NCI-H2107 treated with DMSO at 0.1 percent for 48 hours (cell line): ENCODE measurements around the gene SYCE3.

Experiments
- DNase-seq: peaks from one replicate; lab custom pipeline; 2025; ENCODE audit not compliant: unreplicated experiment; lab: John Stamatoyannopoulos, UW

Gene SYCE3

GRCh38 chr22:50532824-50533796 lies 29.6 kb downstream of the SYCE3 start:
- DNase-seq: no peak

GRCh38 chr22:50531962-50532674 lies 30.6 kb downstream of the SYCE3 start:
- DNase-seq: no peak

- no peak for DNase-seq
These were observed 31.2 kb downstream of the SYCE3 start for GRCh38 chr22:50531546-50531961.

DNA sequence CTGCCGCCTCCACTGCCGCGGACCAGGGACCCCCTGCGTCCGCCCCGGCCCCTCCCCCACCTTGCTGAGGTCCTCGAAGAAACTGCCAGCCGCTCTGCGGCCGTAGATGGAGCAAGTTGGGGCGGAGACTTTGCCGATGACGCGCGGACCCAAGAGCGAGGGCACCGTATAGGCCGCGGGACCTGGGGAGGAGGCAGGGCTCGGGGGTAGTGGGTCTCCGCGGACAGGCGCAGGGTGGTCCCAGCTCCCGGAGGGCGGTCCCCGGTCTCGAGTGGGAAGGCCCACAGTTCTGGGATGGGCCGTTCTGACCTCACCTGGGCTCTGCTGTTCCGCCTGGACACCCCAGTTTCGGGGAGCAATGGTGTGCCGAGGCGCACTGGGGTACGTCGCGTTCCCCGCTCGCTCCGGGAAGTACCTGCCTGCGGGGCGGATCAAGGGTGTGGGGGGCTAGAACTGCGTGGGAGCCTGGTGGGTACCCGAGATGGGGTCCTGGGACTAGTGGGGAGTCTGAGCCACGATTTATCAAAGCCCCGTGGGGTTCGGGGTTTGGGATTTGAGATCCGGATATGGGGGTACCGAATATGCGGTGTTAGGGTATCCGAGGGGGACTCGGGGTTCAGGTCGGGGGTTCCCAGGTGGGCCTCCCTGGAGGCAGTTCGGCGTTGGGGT lies 31.7 kb downstream of the SYCE3 start:
- no peak for DNase-seq

DNA sequence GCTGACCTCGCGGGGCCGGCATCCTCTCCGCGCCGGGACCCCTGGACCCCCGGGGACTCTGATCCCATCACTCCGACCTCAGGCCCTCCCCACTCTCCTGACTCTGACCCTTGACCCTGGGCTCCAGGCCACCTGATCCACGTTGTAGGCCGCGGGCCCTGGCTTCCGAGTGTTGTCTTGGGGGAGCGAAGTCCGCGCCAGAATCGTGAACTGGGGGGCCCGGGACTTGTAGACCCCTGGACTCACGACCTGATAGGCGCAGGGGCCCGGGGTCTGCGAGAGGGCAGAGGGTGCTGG lies 32.2 kb downstream of the SYCE3 start:
- no peak for DNase-seq

DNA sequence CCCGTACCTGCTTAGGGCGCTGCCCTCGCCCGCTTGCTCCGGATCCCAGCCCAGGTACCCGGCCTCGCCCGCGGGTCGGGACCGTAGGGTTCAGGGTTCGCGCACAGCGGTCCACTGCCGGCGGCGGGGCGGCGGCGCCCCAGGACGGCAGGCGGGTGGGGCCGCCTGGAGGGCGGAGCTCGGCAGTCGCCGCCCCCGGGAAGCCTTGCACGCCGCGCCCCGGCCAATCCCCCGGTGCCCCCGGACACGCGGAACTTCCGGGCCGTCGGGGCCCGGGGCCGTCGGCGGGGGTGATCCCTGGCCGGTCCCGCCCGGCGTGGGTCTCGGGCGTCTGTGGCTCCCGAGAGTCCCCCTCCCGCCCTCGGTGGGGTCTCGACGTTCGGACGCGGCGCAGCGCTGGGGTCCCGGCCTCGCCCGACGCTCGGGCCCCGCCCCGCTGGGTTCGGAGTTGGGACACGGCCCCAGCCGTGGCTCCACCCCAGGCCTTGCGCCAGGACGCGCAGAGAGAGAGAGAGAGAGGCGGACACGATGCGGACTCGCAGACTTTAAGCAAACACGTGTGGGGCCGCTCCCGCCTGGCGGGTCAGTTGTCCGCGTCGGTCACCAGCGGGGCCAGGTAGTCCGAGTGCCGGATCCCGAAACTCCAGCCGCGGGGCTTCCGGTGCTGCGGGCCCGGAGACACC lies 32.7 kb downstream of the SYCE3 start, which contains the start of gene TYMP:
Gene TYMP (minus strand): TSS at position 116 of the 683 bp plus-strand sequence. CDS start 303 bp downstream, outside the sequence.
- no peak for DNase-seq

GRCh38 chr22:50529416-50529896 lies 33.3 kb downstream of the SYCE3 start:
- no peak for DNase-seq

DNA sequence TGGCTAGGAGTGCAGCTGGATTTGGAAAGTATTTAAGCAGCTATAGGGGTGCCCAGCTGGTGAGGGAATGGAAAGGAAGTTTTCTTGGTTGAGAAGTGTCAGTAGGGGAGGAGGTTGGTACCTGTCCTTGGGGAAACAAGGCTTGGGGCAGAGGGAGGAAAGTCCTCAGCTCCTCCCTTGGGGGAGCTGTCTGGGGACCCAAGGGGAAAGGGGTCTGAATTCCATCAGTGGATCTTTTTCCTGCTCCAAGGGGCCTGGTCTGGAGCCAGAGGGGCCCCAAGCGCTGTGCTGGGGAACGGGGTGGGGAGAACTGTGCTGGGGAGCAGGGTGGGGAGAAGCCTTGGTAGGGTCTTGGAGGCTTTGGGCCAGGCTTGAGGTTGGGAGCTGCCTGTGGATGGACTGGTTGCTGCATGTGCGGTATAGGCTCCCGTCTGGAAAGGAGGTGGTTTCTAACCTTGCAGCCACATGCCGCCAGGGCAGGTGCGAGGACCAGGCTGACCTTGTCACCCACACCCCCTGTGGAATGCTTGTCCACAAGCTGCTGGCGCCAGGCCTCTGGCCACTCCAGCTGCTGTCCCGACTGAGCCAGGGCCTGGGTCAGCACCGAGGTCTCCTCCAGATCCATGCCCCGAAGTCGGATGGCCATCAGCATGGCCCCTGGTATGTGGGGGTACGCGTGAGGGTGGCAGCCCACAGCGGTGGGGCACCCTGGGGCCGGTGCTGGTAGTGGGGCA lies 33.9 kb downstream of the SYCE3 start:
- no peak for DNase-seq

DNA sequence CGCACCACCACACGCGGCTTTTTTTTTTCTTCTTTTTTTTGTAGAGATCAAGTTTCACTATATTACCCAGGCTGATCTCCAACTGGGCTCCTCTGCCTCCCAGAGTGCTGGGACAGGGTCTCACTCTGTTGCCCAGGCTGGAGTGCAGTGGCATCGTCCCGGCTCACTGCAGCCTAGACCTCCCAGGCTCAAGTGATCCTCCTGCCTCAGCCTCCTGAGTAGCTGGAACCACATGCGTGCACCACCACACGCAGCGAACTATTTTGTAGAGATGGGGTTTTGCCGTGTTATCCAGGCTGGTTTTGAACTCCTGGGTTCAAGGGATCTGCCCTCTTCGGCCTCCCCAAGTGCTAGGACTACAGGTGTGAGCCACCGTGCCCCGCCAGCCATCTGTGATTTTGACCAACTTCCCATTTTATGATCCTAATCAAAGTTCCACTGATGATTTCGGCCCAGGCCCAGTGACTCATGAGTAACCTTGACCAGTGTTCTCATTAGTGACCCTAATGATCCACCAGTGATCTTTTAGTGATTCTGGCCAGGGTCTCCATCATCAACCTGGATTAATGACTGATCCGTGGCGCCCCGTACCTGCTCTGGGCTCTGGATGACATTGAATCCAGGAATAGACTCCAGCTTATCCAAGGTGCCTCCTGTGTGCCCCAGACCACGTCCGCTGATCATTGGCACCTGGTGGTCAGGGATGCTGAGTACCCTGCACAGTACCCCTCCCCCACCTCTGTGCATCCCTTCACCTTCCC lies 34.6 kb downstream of the SYCE3 start:
- no peak for DNase-seq

DNA sequence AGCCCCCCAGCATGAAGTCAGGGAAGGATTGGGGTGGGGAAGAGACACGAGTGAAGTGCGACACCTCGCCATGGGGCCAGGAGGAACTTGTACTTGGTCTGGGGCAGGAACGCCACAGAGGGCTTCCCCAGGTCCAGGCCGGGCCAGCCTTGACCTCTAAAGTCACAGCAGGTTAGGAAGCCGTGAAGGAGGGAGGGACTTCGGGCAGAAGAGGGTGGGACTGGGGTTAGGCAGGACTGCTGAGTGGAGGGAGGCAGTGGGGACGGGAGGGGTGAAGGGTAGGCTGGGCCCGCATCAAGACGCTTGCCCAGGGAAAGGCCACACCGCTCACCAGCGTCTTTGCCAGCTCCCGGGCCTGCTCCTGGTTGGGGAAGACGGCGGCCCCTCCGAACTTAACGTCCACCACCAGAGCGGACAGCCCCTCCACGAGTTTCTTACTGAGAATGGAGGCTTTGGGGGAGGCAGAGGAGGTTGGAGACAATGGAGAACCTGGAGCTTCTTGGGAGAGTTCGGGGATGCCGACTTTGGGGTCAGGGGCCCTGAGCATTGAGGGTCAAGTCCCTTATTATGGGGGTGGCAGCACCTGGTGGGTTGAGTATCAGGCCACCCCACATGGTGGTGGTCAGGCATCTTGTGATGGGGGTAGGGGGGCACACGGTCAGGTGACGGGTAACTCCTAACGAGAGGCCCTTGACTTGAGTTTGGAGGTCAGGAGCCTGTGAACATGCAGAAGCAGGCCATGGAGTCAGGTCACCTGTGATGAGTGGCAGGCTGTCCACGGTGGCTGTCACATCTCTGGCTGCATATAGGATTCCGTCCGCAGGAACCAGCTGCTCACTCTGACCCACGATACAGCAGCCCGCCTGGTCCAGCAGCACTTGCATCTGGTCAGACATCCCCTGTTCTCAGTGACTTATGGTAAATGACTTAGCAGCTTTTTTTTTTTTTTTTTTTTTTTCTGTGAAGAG lies 35.6 kb downstream of the SYCE3 start:
- no peak for DNase-seq

DNA sequence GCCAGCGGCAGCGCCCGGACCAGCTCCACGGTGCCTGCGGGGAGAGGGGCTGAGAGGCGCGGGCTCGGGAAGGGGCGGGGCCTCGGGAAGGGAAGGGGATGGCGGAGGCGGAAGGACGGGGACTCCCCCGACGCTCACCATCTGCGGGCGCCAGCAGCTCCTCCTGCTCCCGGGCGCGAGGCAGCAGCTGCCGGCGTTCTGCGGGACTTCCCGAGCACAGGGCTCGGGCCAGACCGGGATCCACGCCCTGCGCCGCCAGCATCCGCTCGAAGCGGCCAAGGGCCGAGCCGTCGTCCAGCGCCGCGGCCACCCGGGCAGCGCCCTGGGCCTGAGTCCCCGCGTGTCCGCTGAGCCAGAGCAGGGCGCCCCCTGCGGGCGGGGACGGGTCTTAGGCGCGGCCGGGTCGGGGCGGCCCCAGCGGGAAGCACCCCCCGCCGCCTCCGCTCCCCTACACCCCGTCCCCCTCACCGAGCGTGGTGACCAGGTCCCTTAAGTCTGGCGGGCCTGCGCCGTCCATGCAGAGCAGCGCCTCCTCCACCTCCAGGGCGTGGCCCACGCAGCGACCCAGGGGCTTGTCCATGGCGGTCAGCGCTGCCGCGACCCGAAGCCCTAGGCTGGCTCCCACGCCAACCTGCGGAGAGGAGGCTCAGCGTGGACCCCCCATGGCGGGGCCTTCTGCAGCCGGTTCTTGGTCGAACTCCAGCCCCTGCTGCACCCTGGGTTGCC lies 36.4 kb downstream of the SYCE3 start:
- no peak for DNase-seq

- DNase-seq: no peak
These were observed 36.9 kb downstream of the SYCE3 start for GRCh38 chr22:50525858-50526107.

- DNase-seq: peak; percentile 71
These were observed 37.4 kb downstream of the SYCE3 start, which contains the start of gene SCO2 for GRCh38 chr22:50525104-50525857. Gene SCO2 (minus strand): TSS chr22:50525598. CDS start chr22:50524411, 1,187 bp downstream.

GRCh38 chr22:50524676-50525103 lies 38.0 kb downstream of the SYCE3 start:
- DNase-seq: no peak

DNA sequence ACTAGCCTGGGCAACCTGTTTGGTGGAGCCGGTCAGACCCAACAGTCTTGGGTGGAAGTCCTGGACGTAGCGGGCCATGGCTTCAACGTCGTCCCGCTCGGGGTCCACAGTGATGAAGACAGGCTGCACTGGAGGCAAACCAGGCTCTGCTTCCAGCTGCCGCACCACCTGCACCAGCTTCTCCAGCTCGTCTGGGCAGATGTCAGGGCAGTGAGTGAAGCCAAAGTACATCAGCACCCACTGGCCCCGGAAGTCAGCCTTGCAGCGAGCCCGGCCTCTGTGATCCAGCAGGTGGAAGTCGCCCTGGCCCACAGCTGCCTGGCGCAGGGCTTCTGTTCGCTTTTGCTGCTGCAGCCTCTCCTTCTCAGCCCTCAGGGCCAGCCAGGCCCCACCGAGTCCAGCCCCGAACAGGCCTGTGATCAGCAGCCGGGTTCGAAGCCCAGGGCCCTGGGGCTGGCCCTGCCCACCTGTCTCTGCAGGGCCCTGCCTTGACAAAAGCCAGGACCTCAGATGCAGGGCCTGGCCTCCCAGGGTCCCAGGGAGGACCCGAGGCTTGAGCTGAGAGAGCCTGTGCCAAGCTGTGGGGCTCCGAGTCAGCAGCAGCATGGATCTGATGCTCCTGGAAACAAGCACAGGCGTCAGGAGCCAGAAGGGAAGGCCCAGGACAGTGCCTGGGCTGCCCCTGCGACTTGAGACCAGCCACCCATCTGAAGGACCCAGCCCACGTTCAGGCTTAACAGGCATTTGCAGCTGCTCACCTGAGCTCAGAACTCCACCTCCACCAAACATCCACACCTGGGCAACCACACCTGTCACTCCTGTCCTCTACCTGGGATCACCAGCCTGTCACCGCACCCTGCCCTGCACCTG lies 38.7 kb downstream of the SYCE3 start:
- no peak for DNase-seq

DNA sequence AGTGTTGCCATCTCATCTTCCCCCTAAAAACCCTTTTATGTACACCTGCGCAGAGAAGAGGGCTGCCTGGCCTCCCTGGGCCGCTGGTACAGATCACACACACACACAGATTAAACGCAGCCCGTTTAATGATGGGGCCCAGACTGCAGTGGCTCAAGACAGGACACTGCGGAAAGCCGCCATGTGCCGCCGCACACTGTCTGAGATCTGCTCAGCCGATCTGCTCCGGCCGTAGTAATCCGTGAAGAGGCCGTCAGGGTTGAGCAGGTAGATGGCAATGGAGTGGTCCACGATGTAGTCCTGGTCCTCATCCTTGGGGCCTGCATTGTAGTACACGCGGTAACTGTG lies 39.3 kb downstream of the SYCE3 start:
- no peak for DNase-seq
